GM15510 (cell line): ENCODE measurements around the gene TXK.

Source experiments
- POLR2A ChIP-seq: IDR thresholded peaks from 3 replicates; pipeline ENCODE4 v1.6.1; 2011; ENCODE audit warnings: borderline replicate concordance; ENCODE audit not compliant: insufficient read length; ENCODE audit errors: extremely low read depth

The TXK gene

DNA sequence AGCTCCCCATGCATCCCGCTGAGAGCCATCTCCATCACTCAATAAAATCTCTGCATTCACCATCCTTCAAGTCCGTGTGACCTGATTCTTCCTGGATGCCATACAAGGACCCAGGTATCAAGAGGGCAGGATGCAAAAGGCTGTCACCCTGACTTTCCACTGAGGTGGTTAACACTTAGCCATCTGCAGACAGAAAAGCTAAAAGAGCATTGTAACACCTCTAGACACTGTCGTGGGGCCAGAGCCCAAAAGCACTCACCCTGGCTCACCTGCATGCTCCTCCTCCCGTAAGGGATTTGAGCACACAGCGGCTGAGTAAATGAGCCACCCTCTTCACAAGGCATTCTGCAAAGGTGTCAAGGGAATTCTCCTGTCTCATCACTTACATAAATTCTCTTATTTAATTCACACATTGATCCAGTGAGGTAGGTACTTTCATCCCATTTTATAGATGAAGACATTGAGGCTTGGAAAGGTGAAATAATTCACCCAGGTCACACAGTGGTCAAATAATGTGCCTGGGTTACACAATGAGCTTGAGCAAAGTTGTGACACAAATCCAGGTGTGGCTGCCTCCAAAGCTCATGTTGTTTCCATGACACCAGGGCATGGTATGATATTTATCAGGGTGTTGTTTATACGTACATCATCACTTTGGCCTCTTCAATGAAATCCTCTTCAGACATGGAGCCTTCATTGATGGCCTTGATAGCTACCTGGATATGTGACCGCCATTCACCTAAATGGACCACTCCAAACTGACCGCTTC, 48.0 kb downstream of the TXK start:
- TF ChIP-seq POLR2A = no peak

DNA sequence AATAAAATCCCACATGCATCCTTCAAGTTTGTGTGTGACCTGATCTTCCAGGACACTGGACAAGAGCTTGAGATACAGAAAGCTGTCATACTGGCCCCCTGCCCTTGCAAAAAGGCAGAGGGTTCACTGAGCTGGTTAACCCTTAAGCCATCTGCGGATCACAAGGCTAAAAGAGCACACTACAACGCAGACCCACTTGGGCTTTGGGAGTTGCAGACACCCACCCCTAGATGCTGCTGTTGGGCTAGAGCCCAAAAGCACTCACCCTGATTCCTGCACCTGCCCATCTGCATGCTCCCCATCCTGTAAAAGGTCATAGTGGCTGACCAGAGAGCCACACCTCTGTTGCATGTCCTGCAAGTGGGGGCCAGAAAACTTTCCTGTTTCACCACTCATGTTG, 51.1 kb downstream of the TXK start:
- TF ChIP-seq POLR2A = no peak

DNA sequence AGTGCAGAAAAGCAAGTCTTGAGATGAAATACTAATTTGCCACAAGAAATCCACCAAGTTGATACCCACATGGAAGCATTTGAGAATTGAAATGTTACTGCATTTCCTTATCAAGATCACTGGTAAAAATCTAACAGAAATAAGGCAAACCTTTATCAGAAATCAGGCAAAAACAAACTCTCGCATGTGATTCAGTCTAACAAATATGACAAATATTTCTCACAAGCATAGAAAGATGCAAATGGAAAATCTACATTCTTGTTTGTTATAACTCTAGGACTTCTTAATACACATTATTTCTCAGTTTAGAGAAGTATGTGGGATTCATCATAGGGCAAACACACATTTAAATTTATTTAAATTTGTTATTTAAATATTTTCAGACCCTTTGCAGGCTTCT, 52.9 kb downstream of the TXK start:
- no peak for TF ChIP-seq POLR2A

DNA sequence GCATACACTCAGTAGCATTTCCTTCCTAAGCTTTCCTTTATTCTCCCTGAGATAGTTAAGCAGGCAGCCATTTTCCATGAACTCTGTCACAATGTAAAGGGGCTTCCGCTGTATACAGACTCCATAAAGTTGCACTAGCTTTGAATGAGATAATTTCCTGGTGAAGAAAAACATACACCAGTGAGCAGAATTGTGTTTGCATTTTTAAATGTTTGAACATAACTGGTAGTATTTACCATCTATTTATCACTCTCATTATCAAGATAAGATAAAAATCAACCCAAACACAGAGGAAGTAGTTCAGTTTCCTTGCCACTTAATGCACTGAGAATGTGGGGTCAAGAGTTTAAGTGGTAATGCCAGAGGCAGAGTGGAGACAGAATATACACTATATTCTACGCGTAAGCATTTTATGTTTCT, 54.1 kb downstream of the TXK start:
- TF ChIP-seq POLR2A = no peak

- TF ChIP-seq POLR2A = no peak
Observed at GRCh38 chr4:48078862-48079655, 55.0 kb downstream of the TXK start.

DNA sequence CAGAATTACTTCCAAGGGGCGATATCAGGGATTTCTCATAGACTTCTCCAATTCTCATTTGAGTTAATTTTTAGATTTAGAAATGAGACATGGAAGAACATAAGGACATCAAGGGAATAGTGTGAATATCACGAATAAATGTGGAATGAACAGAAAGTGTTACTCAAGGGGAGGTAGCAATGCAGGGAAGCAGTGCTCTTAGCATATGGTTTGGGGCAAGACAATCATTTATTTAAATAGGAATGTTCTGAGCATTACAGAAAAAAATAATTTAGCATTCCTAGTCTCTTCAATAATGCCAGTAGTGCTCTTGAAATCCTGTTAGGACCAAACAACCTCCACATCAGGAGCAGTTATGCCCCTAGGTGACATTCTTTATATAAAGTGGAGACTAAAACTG, 55.6 kb downstream of the TXK start:
- TF ChIP-seq POLR2A = no peak

GRCh38 chr4:48074657-48075056, 59.4 kb downstream of the TXK start:
- TF ChIP-seq POLR2A = no peak

DNA sequence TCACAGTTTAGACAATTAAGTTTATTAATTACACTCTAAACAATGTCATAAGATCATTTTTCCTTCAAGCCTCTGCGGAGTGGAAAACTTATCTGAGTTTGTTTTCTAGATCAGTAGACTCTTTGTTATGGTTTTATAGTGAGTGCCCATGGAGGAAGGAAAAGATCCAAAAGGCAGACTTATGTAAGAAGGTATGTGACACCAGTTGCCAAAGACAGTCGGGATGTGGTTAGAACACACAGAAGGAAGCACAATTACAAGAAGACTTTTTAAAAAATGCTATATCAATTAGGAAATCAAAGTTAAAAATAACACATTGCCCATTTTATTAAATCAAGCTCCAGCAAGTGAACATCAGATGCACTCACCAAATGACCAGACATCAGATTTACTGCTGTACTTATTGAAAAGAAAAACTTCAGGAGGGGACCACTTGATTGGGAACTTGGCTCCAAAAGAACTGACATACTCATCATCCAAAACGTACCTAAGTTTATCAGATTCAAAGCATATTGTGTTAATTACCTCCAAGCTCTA, 60.4 kb downstream of the TXK start:
- TF ChIP-seq POLR2A = no peak

DNA sequence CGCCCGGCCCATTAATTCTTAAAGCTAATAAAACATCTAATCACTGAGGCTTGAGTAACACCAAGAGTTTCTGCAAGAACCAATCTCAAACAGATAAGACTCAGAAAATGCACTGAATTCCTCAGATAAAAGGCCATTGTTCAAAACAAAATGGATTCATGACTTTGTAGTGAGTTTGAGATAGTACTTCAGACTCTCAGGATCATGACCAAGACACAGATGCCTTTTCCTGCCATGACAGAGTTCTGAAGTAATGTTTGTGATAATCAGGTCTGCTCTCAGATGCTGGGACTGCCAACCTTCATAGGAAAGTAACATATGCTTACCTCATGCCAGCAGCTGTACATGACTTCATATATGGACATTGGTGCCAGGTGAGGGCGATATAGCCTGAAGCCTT, 62.9 kb downstream of the TXK start:
- TF ChIP-seq POLR2A = no peak

DNA sequence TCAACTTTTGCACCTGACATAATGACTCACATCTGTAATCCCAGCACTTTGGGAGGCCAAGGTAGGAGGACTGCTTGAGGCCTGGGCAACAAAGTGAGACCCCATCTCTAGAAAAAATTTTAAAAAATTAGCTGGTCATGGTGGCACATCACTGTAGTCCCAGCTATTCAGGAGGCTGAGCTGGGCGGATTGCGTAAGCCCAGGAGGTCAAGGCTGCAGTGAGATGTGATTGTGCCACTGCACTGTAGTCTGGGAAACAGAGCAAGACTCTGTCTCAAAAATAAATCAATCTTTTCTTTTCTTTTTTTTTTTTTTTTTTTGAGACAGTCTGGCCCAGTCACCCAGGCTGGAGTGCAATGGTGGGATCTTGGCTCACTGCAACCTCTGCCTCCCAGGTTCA, 65.0 kb downstream of the TXK start:
- TF ChIP-seq POLR2A = no peak

DNA sequence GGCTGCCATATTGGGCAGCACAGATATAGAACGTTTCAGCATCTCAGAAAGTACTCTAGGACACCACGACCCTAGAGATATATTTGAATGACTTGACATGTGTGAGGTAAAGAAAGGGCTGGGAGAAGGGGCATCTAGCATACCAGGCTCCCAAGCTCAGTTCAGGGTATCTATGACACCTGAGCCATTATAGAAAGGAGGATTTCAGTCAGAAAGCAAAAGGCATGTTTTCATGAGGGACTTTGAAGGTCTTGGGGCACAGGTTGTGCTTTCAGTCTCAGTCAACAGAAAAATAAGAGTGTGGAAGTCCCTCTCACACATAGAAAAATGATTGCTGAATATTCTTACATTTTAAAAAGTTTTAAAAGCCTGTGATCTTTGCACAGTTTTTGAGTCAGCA, 65.9 kb downstream of the TXK start:
- TF ChIP-seq POLR2A = no peak

DNA sequence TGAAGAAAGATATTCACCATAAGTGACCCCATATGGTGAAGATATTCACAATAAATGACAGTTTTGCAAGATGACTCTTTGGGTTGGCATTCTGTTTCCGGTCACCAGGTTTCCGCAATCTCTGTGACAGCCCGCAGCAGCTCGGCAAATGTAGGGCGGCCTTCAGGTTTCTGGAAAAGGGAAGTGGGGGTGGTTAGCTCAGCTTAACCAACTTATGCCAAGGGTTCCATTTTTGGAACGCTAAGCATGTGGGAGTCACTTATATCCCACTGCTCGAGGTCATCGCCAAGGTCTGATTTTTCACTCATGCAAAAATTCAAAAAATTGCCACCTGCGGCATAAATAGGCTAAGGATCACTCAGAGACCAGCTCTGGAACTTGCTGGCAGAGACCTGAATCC, 66.5 kb downstream of the TXK start:
- no peak for TF ChIP-seq POLR2A

GRCh38 chr4:48065587-48066052, 68.4 kb downstream of the TXK start:
- TF ChIP-seq POLR2A = no peak

DNA sequence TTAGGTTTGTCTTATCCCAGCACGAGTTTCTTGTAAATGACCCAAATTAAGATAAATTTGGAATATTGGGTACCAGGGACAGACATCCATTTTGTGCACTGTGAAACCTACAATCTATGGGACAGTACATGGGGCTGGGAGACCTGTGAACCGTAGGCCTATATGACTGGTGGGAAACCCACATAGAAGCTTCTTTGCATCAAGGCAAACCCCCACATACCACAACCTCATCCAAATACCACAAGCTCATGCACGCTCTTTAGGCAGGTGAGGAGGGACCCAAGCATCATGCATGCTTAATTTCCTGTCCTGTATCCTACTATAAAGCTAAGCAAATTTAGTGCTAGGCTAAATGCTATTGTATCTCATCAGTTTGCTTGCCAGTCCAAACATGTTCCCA, 69.7 kb downstream of the TXK start:
- no peak for TF ChIP-seq POLR2A
